Measurements from ENCODE around the gene DHCR7.

Gene DHCR7

DNA sequence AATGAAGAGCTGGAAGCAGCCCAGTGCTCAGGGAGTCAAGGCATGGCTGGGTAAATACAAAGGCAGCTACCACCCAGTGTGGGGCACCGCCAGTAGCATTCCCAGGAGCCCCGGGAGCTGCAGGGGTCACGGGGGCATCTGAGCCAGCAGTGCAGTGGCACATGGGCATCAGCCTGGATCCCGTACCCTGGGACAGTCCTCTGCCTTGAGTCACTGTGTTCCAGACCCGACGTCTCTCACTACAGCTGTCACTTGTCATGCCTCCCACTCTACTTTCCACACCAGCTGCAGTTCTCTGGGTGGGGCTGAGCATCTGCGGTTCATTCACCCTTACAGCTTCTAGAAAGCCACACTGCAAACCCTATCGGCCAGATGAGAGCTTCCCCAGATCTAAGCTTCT lies 29.6 kb downstream of the DHCR7 start:
- no peak overlapping the region for H3K4me2 ChIP-seq (ENCODE audit: low read length)
- no peaks in the 10 kb centered on the region for H3K9me3 ChIP-seq (ENCODE audit: control insufficient read depth, insufficient read depth, low read length)
- no peak overlapping the region for H3K27ac ChIP-seq (ENCODE audit: low read depth, low read length)
- H3K4me3 ChIP-seq (ENCODE audit: low read length): no peak overlapping the region
- no peaks in the 10 kb centered on the region for H3K36me3 ChIP-seq (ENCODE audit: control insufficient read depth, low read length)
- no peaks in the 10 kb centered on the region for H3K79me2 ChIP-seq (ENCODE audit: control insufficient read depth, low read length)
- no peaks in the 10 kb centered on the region for H3F3A ChIP-seq (ENCODE audit: control insufficient read depth, insufficient read depth)
- H3K9me2 ChIP-seq (replicated peaks; ENCODE audit: control insufficient read depth, low read length): no peaks in the 10 kb centered on the region
- TF ChIP-seq EZH2phosphoT487 (IDR thresholded peaks at IDR 0.05; ENCODE audit: borderline replicate concordance, low read length): no peak
- TF ChIP-seq, protein P1, sequence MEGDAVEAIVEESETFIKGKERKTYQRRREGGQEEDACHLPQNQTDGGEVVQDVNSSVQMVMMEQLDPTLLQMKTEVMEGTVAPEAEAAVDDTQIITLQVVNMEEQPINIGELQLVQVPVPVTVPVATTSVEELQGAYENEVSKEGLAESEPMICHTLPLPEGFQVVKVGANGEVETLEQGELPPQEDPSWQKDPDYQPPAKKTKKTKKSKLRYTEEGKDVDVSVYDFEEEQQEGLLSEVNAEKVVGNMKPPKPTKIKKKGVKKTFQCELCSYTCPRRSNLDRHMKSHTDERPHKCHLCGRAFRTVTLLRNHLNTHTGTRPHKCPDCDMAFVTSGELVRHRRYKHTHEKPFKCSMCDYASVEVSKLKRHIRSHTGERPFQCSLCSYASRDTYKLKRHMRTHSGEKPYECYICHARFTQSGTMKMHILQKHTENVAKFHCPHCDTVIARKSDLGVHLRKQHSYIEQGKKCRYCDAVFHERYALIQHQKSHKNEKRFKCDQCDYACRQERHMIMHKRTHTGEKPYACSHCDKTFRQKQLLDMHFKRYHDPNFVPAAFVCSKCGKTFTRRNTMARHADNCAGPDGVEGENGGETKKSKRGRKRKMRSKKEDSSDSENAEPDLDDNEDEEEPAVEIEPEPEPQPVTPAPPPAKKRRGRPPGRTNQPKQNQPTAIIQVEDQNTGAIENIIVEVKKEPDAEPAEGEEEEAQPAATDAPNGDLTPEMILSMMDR (IDR thresholded peaks at IDR 0.05; ENCODE audit: low read depth, low read length, poor library complexity, severe bottlenecking): no peak
- peaks cover 9% of the 10 kb centered on the region for H3K4me1 ChIP-seq (ENCODE audit: control insufficient read depth, low read length)
- no peaks in the 10 kb centered on the region for H4K20me1 ChIP-seq (ENCODE audit: control insufficient read depth, insufficient read depth, low read depth, low read length)
- H3K27me3 ChIP-seq (ENCODE audit: control insufficient read depth, low read length): no peaks in the 10 kb centered on the region; the same call in 1 of the 2 replicates

GRCh38 chr11:71414645-71415044 lies 33.5 kb downstream of the DHCR7 start:
- no peaks in the 10 kb centered on the region for H4K20me1 ChIP-seq (ENCODE audit: control insufficient read depth, insufficient read depth, low read depth, low read length)
- no peaks in the 10 kb centered on the region for H3F3A ChIP-seq (ENCODE audit: control insufficient read depth, insufficient read depth)
- no peaks in the 10 kb centered on the region for H3K36me3 ChIP-seq (ENCODE audit: control insufficient read depth, low read length)
- no peak overlapping the region for H3K4me2 ChIP-seq (ENCODE audit: low read length)
- H3K27ac ChIP-seq (ENCODE audit: low read depth, low read length): no peak overlapping the region
- H3K27me3 ChIP-seq (ENCODE audit: control insufficient read depth, low read length): peaks cover 4% of the 10 kb centered on the region; the same call in 1 of the 2 replicates
- no peaks in the 10 kb centered on the region for H3K9me2 ChIP-seq (replicated peaks; ENCODE audit: control insufficient read depth, low read length)
- TF ChIP-seq, protein P1 (IDR thresholded peaks at IDR 0.05; ENCODE audit: low read depth, low read length, poor library complexity, severe bottlenecking): no peak
- TF ChIP-seq EZH2phosphoT487 (IDR thresholded peaks at IDR 0.05; ENCODE audit: borderline replicate concordance, low read length): no peak
- H3K4me1 ChIP-seq (ENCODE audit: control insufficient read depth, low read length): no peaks in the 10 kb centered on the region
- H3K79me2 ChIP-seq (ENCODE audit: control insufficient read depth, low read length): no peaks in the 10 kb centered on the region
- H3K4me3 ChIP-seq (ENCODE audit: low read length): no peak overlapping the region
- no peaks in the 10 kb centered on the region for H3K9me3 ChIP-seq (ENCODE audit: control insufficient read depth, insufficient read depth, low read length)

GRCh38 chr11:71410363-71410966 lies 37.7 kb downstream of the DHCR7 start:
- Histone ChIP-seq H3K27ac (ENCODE audit: low read depth, low read length) (no peak overlapping the region), H3K9me3 (ENCODE audit: control insufficient read depth, insufficient read depth, low read length) (no peaks in the 10 kb centered on the region), H4K20me1 (ENCODE audit: control insufficient read depth, insufficient read depth, low read depth, low read length) (no peaks in the 10 kb centered on the region), H3K27me3 (ENCODE audit: control insufficient read depth, low read length) (peaks cover 4% of the 10 kb centered on the region; the same call in 1 of the 2 replicates), H3K36me3 (ENCODE audit: control insufficient read depth, low read length) (no peaks in the 10 kb centered on the region), H3K9me2 (replicated peaks; ENCODE audit: control insufficient read depth, low read length) (no peaks in the 10 kb centered on the region), H3K4me2 (ENCODE audit: low read length) (no peak overlapping the region), H3K4me3 (ENCODE audit: low read length) (no peak overlapping the region), H3K79me2 (ENCODE audit: control insufficient read depth, low read length) (no peaks in the 10 kb centered on the region), H3F3A (ENCODE audit: control insufficient read depth, insufficient read depth) (no peaks in the 10 kb centered on the region), H3K4me1 (ENCODE audit: control insufficient read depth, low read length) (peaks cover 7% of the 10 kb centered on the region)
- no peak for TF ChIP-seq EZH2phosphoT487 (IDR thresholded peaks at IDR 0.05; ENCODE audit: borderline replicate concordance, low read length)
- TF ChIP-seq, protein P1 (IDR thresholded peaks at IDR 0.05; ENCODE audit: low read depth, low read length, poor library complexity, severe bottlenecking): no peak
